ENCODE results near the gene ARPC1A.
"Not testable (repeated sequence)": the region's sequence is repeated elsewhere in the genome, so short reads cannot be mapped to it uniquely, and the experiment has no call there.

ARPC1A gene

GRCh38 chr7:99374111-99375064 lies 48.7 kb downstream of the ARPC1A start, which contains the start of gene ARPC1B:
Gene ARPC1B, plus strand, starts transcription at chr7:99374730. Its CDS starts 10,985 bp downstream, at chr7:99385715.
- peak; percentile 79 for DNase-seq
- peaks cover 42% of the 10 kb centered on the region for H3K4me1 Mint-ChIP-seq
- H3K36me3 Mint-ChIP-seq (ENCODE audit: low read depth): peaks cover 12% of the 10 kb centered on the region
- no peak within 1 kb of the TSS for H3K27ac Mint-ChIP-seq
- no peaks in the 10 kb centered on the region for H3K9me3 Mint-ChIP-seq
- H3K4me3 Mint-ChIP-seq: peak within 1 kb of the TSS; percentile 78
- peaks cover 6% of the 10 kb centered on the region for H3K27me3 Mint-ChIP-seq (ENCODE audit: low read depth, poor library complexity)
- no peak for TF ChIP-seq CTCF (IDR thresholded peaks at IDR 0.05)

GRCh38 chr7:99375070-99375807 lies 49.5 kb downstream of the ARPC1A start:
- Mint-ChIP-seq H3K27ac (no peak overlapping the region), H3K9me3 (no peaks in the 10 kb centered on the region), H3K36me3 (ENCODE audit: low read depth) (peaks cover 12% of the 10 kb centered on the region), H3K27me3 (ENCODE audit: low read depth, poor library complexity) (peaks cover 6% of the 10 kb centered on the region), H3K4me3 (peak overlapping the region; percentile 75), H3K4me1 (peaks cover 42% of the 10 kb centered on the region)
- TF ChIP-seq CTCF (IDR thresholded peaks at IDR 0.05): no peak
- DNase-seq: peak; percentile 59

- Mint-ChIP-seq H3K27me3 (ENCODE audit: low read depth, poor library complexity) (peaks cover 9% of the 10 kb centered on the region), H3K9me3 (no peaks in the 10 kb centered on the region), H3K4me1 (peaks cover 26% of the 10 kb centered on the region), H3K4me3 (no peak overlapping the region), H3K27ac (peak overlapping the region; percentile 68), H3K36me3 (ENCODE audit: low read depth) (peaks cover 12% of the 10 kb centered on the region)
- no peak for DNase-seq
- TF ChIP-seq CTCF (IDR thresholded peaks at IDR 0.05): no peak
Observed at GRCh38 chr7:99379043-99379577, 53.4 kb downstream of the ARPC1A start.

GRCh38 chr7:99379693-99380031 lies 54.0 kb downstream of the ARPC1A start:
- H3K4me3 Mint-ChIP-seq; H3K27me3 Mint-ChIP-seq (ENCODE audit: low read depth, poor library complexity); H3K9me3 Mint-ChIP-seq; DNase-seq: not testable (repeated sequence)
- Mint-ChIP-seq H3K36me3 (ENCODE audit: low read depth) (peaks cover 12% of the 10 kb centered on the region), H3K4me1 (peaks cover 26% of the 10 kb centered on the region), H3K27ac (peak overlapping the region; percentile 68)

- H3K27ac Mint-ChIP-seq: peak overlapping the region; percentile 69
Observed at GRCh38 chr7:99380032-99380822, 54.5 kb downstream of the ARPC1A start.

More at GRCh38 chr7:99380032-99380822, 54.5 kb downstream of the ARPC1A start:
- Mint-ChIP-seq H3K9me3 (no peaks in the 10 kb centered on the region), H3K4me1 (peaks cover 26% of the 10 kb centered on the region), H3K36me3 (ENCODE audit: low read depth) (peaks cover 12% of the 10 kb centered on the region), H3K4me3 (no peak overlapping the region), H3K27me3 (ENCODE audit: low read depth, poor library complexity) (peaks cover 9% of the 10 kb centered on the region)
- DNase-seq: no peak
- TF ChIP-seq CTCF (IDR thresholded peaks at IDR 0.05): no peak

Data from nephron progenitor cell (in vitro differentiated cells).